CD14-positive monocyte (primary cell): Measurements from ENCODE around the gene WFDC11. TPM values are rescaled to one million over a fixed set of nuclear protein-coding genes. Genes with fewer than 3 reads are reported as not detected.
A peak's percentile ranks its signal among the peaks of the same experiment; 100 is the strongest.
"Not testable (repeated sequence)": the region's sequence is repeated elsewhere in the genome, so short reads cannot be mapped to it uniquely, and the experiment has no call there.

ENCODE experiments used
- DNase-seq, 3 donors: peaks; one replicate each; pipeline ENCODE4 v3.0.0-alpha.2; 2011 to 2022
- H2AFZ ChIP-seq: 2 replicates; pipeline ENCODE4 v1.6.0; 2012; ENCODE audit warnings: mild to moderate bottlenecking, low read depth, low read length, inconsistent platforms; ENCODE audit not compliant: insufficient read depth, poor library complexity, severe bottlenecking
- H3K27ac ChIP-seq, 2 donors: 1 replicate in 1 of 2; 2 replicates in 1 of 2; pipeline ENCODE4 v1.5.1; 2012 to 2013; ENCODE audit warnings: low read length in 2 of 2, control low read depth in 1 of 2, inconsistent platforms in 1 of 2, low read depth in 1 of 2, mild to moderate bottlenecking in 1 of 2
- H3K27me3 ChIP-seq, 2 donors: one replicate each; pipeline versions ENCODE4 v1.6.0 to v1.6.1; 2011 to 2013; ENCODE audit warnings: low read length in 2 of 2; ENCODE audit not compliant: control insufficient read depth in 2 of 2, insufficient read depth in 2 of 2
- H3K36me3 ChIP-seq, 2 donors: replicated peaks in 1 of 2; 1 replicate in 1 of 2; 2 replicates in 1 of 2; pipeline versions ENCODE4 v1.5.1 to v1.6.1; 2012 to 2013; ENCODE audit warnings: low read length in 2 of 2, control low read depth in 1 of 2, inconsistent platforms in 1 of 2, mild to moderate bottlenecking in 1 of 2; ENCODE audit not compliant: insufficient read depth in 2 of 2, control insufficient read depth in 1 of 2
- H3K4me1 ChIP-seq, 2 donors: 1 replicate in 1 of 2; 2 replicates in 1 of 2; pipeline versions ENCODE4 v1.5.1 to v1.6.1; 2012 to 2013; ENCODE audit warnings: low read length in 2 of 2, control low read depth in 1 of 2, inconsistent platforms in 1 of 2, mild to moderate bottlenecking in 1 of 2, moderate library complexity in 1 of 2; ENCODE audit not compliant: insufficient read depth in 2 of 2, control insufficient read depth in 1 of 2
- H3K4me2 ChIP-seq: replicated peaks from 2 replicates; pipeline ENCODE3; 2012; ENCODE audit warnings: low read length, moderate library complexity, mild to moderate bottlenecking; ENCODE audit not compliant: poor library complexity, severe bottlenecking; ENCODE audit errors: extremely low read depth
- H3K4me3 ChIP-seq, 3 experiments: fragments of 200-600 bp in 1 of 3; sonication (generic) in 1 of 3; replicated peaks in 1 of 3; 1 replicate in 2 of 3; 2 replicates in 1 of 3; pipeline ENCODE4 v1.5.1; 2011 to 2013; ENCODE audit warnings: low read length in 3 of 3, mild to moderate bottlenecking in 3 of 3, control low read depth in 2 of 3, low read depth in 2 of 3, inconsistent platforms in 1 of 3, moderate library complexity in 1 of 3
- H3K79me2 ChIP-seq: 2 replicates; pipeline ENCODE4 v1.6.0; 2012; ENCODE audit warnings: mild to moderate bottlenecking, control low read depth, inconsistent platforms, low read length, moderate library complexity; ENCODE audit not compliant: insufficient read depth
- H3K9ac ChIP-seq: 2 replicates; pipeline ENCODE4 v1.6.0; 2017; ENCODE audit warnings: low read length, mild to moderate bottlenecking; ENCODE audit not compliant: insufficient read depth, poor library complexity, severe bottlenecking
- H3K9me3 ChIP-seq, 2 donors: replicated peaks in 1 of 2; 1 replicate in 1 of 2; 2 replicates in 1 of 2; pipeline versions ENCODE4 v1.5.1 to v1.6.1; 2012 to 2013; ENCODE audit warnings: low read length in 2 of 2, control low read depth in 1 of 2; ENCODE audit not compliant: control insufficient read depth in 1 of 2, insufficient read depth in 1 of 2
- H4K20me1 ChIP-seq: 2 replicates; pipeline ENCODE4 v1.6.0; 2012; ENCODE audit warnings: mild to moderate bottlenecking, low read length, control low read depth, moderate library complexity; ENCODE audit not compliant: insufficient read depth
- H3K27ac Mint-ChIP-seq, 7 donors: one replicate each; pipeline ENCODE4 v1.8.0; 2020; ENCODE audit warnings: mild to moderate bottlenecking in 7 of 7, mixed read lengths in 7 of 7, moderate library complexity in 6 of 7, inconsistent platforms in 2 of 7
- H3K27me3 Mint-ChIP-seq, 3 donors: one replicate each; pipeline ENCODE4 v1.8.0; 2021 to 2022; ENCODE audit warnings: low read depth in 3 of 3, mild to moderate bottlenecking in 3 of 3, mixed read lengths in 3 of 3, moderate library complexity in 3 of 3, inconsistent platforms in 1 of 3
- H3K36me3 Mint-ChIP-seq, 2 donors: one replicate each; pipeline ENCODE4 v1.8.0; 2020; ENCODE audit warnings: mixed read lengths in 2 of 2, inconsistent platforms in 1 of 2, mild to moderate bottlenecking in 1 of 2
- H3K4me1 Mint-ChIP-seq: one replicate; pipeline ENCODE4 v1.8.0; 2020; ENCODE audit warnings: mild to moderate bottlenecking, mixed read lengths
- H3K4me3 Mint-ChIP-seq, 2 donors: one replicate each; pipeline ENCODE4 v1.8.0; 2020; ENCODE audit warnings: mild to moderate bottlenecking in 2 of 2, mixed read lengths in 2 of 2, moderate library complexity in 1 of 2
- H3K9me3 Mint-ChIP-seq, 7 donors: one replicate each; pipeline ENCODE4 v1.8.0; 2020 to 2022; ENCODE audit warnings: mixed read lengths in 7 of 7, mild to moderate bottlenecking in 6 of 7, moderate library complexity in 6 of 7, inconsistent platforms in 2 of 7
- WGBS: methylation state at CpG from one replicate; pipeline ENCODE4 v1.1.5; 2013; ENCODE audit warnings: missing lambda C conversion rate; ENCODE audit not compliant: insufficient coverage; 5-methylcytosine and 5-hydroxymethylcytosine counted together
- intact Hi-C, 2 donors: fragments of 100-400 bp; cut with micrococcal nuclease; formaldehyde crosslinking; loops; one replicate each; pipeline versions ENCODE4 v1.15.0 to v1.15.1; 2023
- polyA plus RNA-seq, 3 donors: library from polyadenylated mRNA; depleted of rRNA in 1 of 3; unstranded in 2 of 3; stranded (reverse) in 1 of 3; fragments of 300-500 nt in 2 of 3; fragments of >200 nt in 1 of 3; fragmentation: Illumina TruSeq in 2 of 3; gene quantifications; 1 replicate in 2 of 3; 2 replicates in 1 of 3; pipeline ENCODE4 v1.2.3, GENCODE V29; 2012 to 2021
- TF ChIP-seq, protein P1 (sequence below): fragments of 200-600 bp; IDR thresholded peaks from one replicate; pipeline ENCODE4 v1.8.0; 2022; ENCODE audit warnings: antibody characterized with exemption, mild to moderate bottlenecking

The WFDC11 gene
- polyA plus RNA-seq, 3 donors = not detected

DNA sequence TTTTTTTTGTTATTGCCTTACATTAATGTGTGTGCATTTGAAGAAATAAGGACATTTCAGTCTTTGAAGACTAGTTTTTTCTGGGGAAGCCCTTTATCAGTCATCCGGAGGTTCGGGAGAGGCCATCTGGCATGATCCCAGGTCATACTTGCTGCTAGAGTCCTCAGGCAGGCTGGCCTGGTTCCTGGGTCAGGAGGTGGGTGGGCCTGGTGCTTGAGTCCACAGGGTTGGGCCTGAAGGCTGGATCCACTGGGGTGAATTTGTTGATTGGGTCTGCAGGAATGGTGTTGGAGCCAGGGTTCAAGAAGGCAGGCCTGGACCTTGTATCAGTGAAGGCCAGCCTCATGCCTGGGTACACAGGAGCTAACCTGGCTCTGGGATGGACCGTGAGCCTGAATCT is 23.2 kb downstream of the WFDC11 start:
- no peak for DNase-seq
- Mint-ChIP-seq H3K4me3 (no peak overlapping the region), H3K36me3 (no peaks in the 10 kb centered on the region), H3K27ac (peak overlapping the region in 1 of 7 donors; percentile 11), H3K4me1 (no peaks in the 10 kb centered on the region), H3K27me3 (peaks cover 4 to 7% (median 6%) of the 10 kb centered on the region in 3 donors), H3K9me3 (peaks cover 5 to 15% (median 8%) of the 10 kb centered on the region in 7 donors)
- no peak overlapping the region for H3K9ac ChIP-seq
- no peaks in the 10 kb centered on the region for H3K4me1 ChIP-seq
- no peaks in the 10 kb centered on the region for H3K27me3 ChIP-seq
- no peak overlapping the region for H3K4me3 ChIP-seq
- TF ChIP-seq, protein P1, sequence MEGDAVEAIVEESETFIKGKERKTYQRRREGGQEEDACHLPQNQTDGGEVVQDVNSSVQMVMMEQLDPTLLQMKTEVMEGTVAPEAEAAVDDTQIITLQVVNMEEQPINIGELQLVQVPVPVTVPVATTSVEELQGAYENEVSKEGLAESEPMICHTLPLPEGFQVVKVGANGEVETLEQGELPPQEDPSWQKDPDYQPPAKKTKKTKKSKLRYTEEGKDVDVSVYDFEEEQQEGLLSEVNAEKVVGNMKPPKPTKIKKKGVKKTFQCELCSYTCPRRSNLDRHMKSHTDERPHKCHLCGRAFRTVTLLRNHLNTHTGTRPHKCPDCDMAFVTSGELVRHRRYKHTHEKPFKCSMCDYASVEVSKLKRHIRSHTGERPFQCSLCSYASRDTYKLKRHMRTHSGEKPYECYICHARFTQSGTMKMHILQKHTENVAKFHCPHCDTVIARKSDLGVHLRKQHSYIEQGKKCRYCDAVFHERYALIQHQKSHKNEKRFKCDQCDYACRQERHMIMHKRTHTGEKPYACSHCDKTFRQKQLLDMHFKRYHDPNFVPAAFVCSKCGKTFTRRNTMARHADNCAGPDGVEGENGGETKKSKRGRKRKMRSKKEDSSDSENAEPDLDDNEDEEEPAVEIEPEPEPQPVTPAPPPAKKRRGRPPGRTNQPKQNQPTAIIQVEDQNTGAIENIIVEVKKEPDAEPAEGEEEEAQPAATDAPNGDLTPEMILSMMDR = no peak
- H3K4me2 ChIP-seq = no peak overlapping the region
- H2AFZ ChIP-seq = no peak overlapping the region
- H3K79me2 ChIP-seq = no peaks in the 10 kb centered on the region
- intact Hi-C loops = no loop called here
- WGBS = 94% methylated on average over 3 of the region's 3 CpGs
- H4K20me1 ChIP-seq = no peaks in the 10 kb centered on the region
- H3K27ac ChIP-seq = no peak overlapping the region
- no peaks in the 10 kb centered on the region for H3K36me3 ChIP-seq
- H3K9me3 ChIP-seq = peaks cover 0 to 7% of the 10 kb centered on the region in 2 donors

DNA sequence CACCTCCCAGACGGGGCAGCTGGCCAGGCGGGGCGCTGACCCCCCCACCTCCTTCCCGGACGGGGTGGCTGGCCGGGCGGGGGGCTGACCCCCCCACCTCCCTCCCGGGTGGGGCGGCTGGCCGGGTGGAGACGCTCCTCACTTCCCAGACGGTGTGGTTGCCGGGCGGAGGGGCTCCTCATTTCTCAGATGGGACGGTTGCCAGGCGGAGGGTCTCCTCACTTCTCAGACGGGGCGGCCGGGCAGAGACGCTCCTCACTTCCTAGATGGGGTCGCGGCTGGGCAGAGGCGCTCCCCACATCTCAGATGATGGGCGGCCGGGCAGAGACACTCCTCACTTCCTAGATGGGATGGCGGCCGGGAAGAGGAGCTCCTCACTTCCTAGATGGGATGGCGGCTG is 24.2 kb downstream of the WFDC11 start:
- H3K36me3 ChIP-seq, H3K36me3 Mint-ChIP-seq, intact Hi-C loops, H2AFZ ChIP-seq, H3K4me2 ChIP-seq, H3K79me2 ChIP-seq, H3K4me1 ChIP-seq, H3K27me3 ChIP-seq, DNase-seq, H3K27ac Mint-ChIP-seq, H3K27me3 Mint-ChIP-seq, H4K20me1 ChIP-seq, H3K9ac ChIP-seq, H3K9me3 ChIP-seq, H3K4me1 Mint-ChIP-seq, H3K27ac ChIP-seq, H3K4me3 ChIP-seq, H3K4me3 Mint-ChIP-seq: not testable (repeated sequence)
- 97% methylated on average over 10 of the region's 28 CpGs for WGBS
- H3K9me3 Mint-ChIP-seq = peaks cover 5 to 15% (median 6%) of the 10 kb centered on the region in 7 donors

DNA sequence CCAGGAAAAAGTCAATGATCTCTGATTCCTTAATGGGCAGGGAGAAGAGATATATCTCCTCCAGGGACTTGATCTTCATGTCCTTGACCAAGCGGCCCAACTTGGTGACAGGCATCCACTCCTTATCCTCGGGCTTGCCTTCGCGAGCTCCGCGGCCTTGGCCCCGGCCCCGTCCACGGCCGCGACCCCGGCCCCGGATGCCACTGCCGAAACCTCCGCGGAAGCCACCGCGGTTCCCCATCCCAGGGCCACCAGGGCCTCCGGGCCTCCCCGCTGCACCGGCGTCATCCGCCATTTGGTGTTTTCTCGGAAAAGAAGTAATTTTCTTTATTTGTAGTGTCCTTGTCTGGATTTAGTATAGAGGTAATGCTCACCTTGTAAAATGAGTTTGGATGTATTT is 29.0 kb downstream of the WFDC11 start:
- H3K36me3 Mint-ChIP-seq, H3K4me3 ChIP-seq, H2AFZ ChIP-seq, H3K27ac Mint-ChIP-seq, H3K79me2 ChIP-seq, intact Hi-C loops, H3K4me3 Mint-ChIP-seq, H3K4me1 Mint-ChIP-seq, H3K9me3 Mint-ChIP-seq, H3K27ac ChIP-seq, H3K9ac ChIP-seq, H4K20me1 ChIP-seq, H3K36me3 ChIP-seq, H3K9me3 ChIP-seq, DNase-seq, H3K4me2 ChIP-seq, H3K4me1 ChIP-seq, H3K27me3 ChIP-seq: not testable (repeated sequence)
- H3K27me3 Mint-ChIP-seq = peaks cover 7 to 15% (median 10%) of the 10 kb centered on the region in 3 donors
- no CpG with 5 or more reads among the region's 24 CpGs for WGBS
